ENCODE data around the gene PDE4B.

GRCh38 chr1:65882076-65882475, 89.4 kb downstream of the PDE4B start:
- no peak for TF ChIP-seq CTCF (IDR thresholded peaks at IDR 0.05)
- TF ChIP-seq POLR2AphosphoS5 (IDR thresholded peaks at IDR 0.05) = no peak
- TF ChIP-seq EP300 (IDR thresholded peaks at IDR 0.05) = no peak

Data from esophagus muscularis mucosa (tissue), 4 donors.